Cardiac fibroblast (primary cell): ENCODE results near the gene ACOXL.

Source experiments
- DNase-seq, 2 donors: peaks; one replicate each; pipeline versions ENCODE4 v3.0.0 to v3.0.0-alpha.2; 2010; ENCODE audit warnings: low read depth in 2 of 2
- H3K4me3 ChIP-seq, 2 donors: replicated peaks in 1 of 2; 1 replicate in 1 of 2; 2 replicates in 1 of 2; pipeline ENCODE4 v1.5.1; 2011; ENCODE audit warnings: low read depth in 2 of 2, low read length in 2 of 2, mild to moderate bottlenecking in 2 of 2, moderate library complexity in 1 of 2
- TF ChIP-seq, protein P1 (sequence below): IDR thresholded peaks from one replicate; pipeline ENCODE4 v1.5.1; 2011; ENCODE audit warnings: low read depth, mild to moderate bottlenecking, low read length, inconsistent platforms

ACOXL gene

DNA sequence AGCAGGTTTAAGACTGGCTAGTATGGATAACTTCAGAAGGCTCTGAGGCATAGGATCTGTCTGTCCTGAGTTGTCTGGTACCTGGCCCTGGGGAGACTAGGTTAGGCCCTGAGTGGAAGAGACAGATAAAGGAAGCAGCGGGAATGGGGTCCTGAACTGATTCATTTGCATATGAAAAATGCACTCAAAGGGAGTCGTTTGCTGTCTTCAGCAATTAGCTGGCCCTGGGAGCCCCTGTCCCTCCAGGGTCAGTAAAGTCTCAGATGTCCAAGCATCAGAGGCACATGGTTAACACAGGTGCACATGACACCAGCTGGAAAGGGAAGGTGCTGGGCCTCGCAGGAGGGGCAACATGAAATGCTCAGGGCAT is 172.4 kb downstream of the ACOXL start:
- DNase-seq: no peak
- TF ChIP-seq, protein P1, sequence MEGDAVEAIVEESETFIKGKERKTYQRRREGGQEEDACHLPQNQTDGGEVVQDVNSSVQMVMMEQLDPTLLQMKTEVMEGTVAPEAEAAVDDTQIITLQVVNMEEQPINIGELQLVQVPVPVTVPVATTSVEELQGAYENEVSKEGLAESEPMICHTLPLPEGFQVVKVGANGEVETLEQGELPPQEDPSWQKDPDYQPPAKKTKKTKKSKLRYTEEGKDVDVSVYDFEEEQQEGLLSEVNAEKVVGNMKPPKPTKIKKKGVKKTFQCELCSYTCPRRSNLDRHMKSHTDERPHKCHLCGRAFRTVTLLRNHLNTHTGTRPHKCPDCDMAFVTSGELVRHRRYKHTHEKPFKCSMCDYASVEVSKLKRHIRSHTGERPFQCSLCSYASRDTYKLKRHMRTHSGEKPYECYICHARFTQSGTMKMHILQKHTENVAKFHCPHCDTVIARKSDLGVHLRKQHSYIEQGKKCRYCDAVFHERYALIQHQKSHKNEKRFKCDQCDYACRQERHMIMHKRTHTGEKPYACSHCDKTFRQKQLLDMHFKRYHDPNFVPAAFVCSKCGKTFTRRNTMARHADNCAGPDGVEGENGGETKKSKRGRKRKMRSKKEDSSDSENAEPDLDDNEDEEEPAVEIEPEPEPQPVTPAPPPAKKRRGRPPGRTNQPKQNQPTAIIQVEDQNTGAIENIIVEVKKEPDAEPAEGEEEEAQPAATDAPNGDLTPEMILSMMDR: no peak

DNA sequence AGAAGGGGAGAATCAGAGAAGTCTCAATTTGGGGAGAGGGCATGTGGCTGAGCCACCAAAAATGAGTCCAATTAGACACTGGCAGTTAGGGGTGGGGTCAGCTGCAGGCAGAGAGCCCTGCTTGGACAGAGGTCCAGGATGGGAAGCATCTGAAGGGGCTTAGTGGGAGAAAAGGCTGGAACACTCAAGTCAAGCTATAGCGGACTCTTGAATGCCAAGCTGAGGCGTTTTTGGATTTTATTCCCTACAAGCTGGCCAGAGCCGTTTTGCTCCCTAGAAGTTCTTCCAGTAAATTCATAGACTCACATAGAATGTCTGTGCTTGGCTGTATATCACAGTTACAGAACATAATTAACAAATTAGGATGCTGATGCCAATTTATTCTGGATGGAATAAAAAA is 172.8 kb downstream of the ACOXL start:
- TF ChIP-seq, protein P1: no peak
- DNase-seq: no peak
- no peak overlapping the region for H3K4me3 ChIP-seq

More for the DNA sequence above, 172.4 kb downstream of the ACOXL start:
- no peak overlapping the region for H3K4me3 ChIP-seq

DNA sequence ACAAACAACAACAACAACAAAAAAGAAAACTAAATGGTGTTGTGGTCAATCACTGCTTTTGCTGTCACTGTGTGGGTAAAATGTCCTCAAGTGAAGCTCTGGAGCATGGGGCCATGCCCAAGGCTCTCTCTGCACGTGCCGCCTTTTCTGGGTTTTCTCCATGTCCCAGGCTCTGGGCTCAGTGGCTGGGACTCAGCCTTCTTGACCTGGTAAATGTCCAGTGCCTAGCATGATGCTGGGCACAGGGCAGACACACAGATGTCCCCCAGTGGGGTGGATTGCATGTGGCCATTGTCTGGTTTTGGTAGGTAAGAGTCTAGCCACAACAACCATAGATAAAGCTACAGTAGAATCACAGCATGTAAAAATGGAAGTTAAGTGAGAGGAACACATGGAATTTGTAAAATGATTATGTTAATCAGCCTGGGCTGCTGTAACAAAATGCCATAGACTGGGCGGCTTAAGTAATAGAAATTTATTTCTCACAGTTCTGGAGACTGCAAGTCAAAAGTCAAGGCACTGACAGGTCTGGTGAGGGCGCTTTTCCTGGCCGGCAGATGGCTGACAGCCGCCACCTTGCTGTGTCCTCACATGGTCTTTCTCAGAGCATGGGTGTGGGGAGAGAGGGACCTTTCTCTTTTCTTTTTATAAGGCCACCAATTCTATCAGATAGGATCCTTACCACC is 174.4 kb downstream of the ACOXL start:
- DNase-seq: no peak
- TF ChIP-seq, protein P1: no peak
- no peak overlapping the region for H3K4me3 ChIP-seq

DNA sequence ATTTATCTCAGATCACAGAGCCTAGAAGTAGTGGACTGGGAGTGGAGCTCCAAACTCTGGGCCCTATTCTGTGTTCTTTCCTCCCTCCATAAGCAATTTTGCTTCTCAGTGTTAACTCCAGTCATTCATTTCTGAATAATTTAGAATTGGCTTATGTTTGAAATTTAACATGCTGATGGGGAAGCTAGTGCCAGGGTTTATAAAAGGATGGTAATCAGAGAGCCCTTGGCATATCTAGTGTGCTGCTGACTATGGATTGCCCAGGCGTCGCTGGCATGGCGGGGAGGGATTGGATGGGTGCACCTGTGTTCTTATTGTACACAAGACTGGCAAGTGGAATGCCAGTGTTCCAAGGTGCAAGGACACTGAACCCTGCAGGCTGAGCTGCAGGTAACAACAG is 177.1 kb downstream of the ACOXL start:
- DNase-seq: no peak
- TF ChIP-seq, protein P1: no peak
- H3K4me3 ChIP-seq: no peak overlapping the region

DNA sequence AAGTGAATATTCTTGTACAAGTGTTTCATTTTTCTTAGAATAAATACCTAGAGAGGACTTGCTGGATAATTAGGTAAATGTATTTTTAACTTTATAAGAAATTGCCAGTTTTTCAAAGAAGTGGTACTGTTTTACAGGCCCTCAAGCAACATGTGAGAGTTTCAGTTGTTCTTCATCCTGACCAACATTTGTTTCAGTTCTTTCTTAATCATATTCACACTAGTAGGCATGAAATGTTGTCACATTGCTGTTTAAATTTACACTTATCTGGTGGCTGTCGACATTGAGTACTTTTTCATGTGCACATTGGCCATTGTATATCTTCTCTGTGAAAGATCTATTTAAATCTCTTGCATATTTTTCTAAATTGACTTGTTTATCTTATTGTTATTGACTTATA is 178.1 kb downstream of the ACOXL start:
- TF ChIP-seq, protein P1: no peak
- H3K4me3 ChIP-seq: no peak overlapping the region
- no peak for DNase-seq

DNA sequence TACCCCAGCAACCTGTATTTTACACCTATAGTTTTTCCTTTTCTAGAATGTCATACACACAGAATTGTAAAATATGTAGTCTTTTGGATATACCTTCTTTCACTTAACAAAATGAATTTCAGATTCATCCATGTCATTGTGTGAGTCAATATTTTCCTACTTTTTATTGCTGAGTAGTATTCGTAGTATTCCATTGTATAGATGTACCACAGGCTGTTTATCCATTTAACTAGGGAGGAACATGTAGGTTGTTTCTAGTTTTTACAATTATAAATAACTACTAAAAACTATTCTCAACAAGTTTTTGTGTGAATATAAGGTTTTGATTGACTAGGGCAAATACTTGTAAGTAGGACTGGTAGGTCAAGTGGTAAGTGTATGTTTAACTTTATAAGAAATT is 187.4 kb downstream of the ACOXL start:
- TF ChIP-seq, protein P1: no peak

DNA sequence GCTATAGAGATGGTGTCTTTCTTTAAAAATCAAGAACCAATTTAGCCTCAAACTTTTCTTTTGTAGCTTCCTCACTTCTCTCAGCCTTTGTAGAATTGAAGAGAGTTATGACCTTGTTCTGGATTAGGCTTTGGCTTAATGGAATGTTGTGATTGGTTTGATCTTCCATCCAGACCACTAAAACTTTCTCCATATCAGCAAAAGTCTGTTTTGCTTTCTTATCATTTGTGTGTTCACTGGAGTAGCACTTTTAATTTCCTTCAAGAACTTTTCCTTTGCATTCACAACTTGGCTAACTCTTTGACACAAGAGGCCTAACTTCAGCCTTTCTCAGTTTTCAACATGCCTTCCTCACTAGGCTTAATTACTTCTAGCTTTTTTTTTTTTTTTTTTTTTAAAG is 193.1 kb downstream of the ACOXL start:
- DNase-seq: no peak
- no peak overlapping the region for H3K4me3 ChIP-seq
- TF ChIP-seq, protein P1: no peak

More for the DNA sequence above, 187.4 kb downstream of the ACOXL start:
- DNase-seq: no peak
- H3K4me3 ChIP-seq: no peak overlapping the region
